Karpas-422 (cell line): ENCODE results near the gene SDHAF2. TPM values are rescaled to one million over a fixed set of nuclear protein-coding genes. Genes with fewer than 3 reads are reported as not detected.
"Not testable (repeated sequence)": the region's sequence is repeated elsewhere in the genome, so short reads cannot be mapped to it uniquely, and the experiment has no call there.

Experiments used
- DNase-seq: peaks from one replicate; pipeline ENCODE4 v3.0.0-alpha.2; 2015
- H2AFZ ChIP-seq: fragments of 200-600 bp; sonication (generic); 2 replicates; pipeline ENCODE4 v1.6.1; 2014; ENCODE audit warnings: antibody characterized with exemption, low read length, mixed read lengths
- H3K27ac ChIP-seq: fragments of 200-600 bp; sonication (generic); 2 replicates; pipeline ENCODE4 v1.5.1; 2014; ENCODE audit warnings: mild to moderate bottlenecking, low read length, moderate library complexity
- H3K27me3 ChIP-seq: fragments of 200-600 bp; sonication (generic); 2 replicates; pipeline ENCODE4 v1.6.1; 2014; ENCODE audit warnings: low read length, mixed read lengths
- H3K36me3 ChIP-seq: fragments of 200-600 bp; sonication (generic); 2 replicates; pipeline ENCODE4 v1.6.1; 2014; ENCODE audit warnings: low read length, mixed read lengths; ENCODE audit not compliant: insufficient read depth
- H3K4me1 ChIP-seq: fragments of 200-600 bp; sonication (generic); 2 replicates; pipeline ENCODE4 v1.6.1; 2014; ENCODE audit warnings: mild to moderate bottlenecking, low read length, mixed read lengths
- H3K4me2 ChIP-seq: fragments of 200-600 bp; sonication (generic); 2 replicates; pipeline ENCODE4 v1.6.1; 2014; ENCODE audit warnings: low read length, low read depth, mild to moderate bottlenecking; ENCODE audit not compliant: poor library complexity, severe bottlenecking
- H3K4me3 ChIP-seq: fragments of 200-600 bp; sonication (generic); 2 replicates; pipeline ENCODE4 v1.5.1; 2014; ENCODE audit warnings: mild to moderate bottlenecking, antibody characterized with exemption, low read length, mixed read lengths
- H3K79me2 ChIP-seq: fragments of 200-600 bp; sonication (generic); 2 replicates; pipeline ENCODE4 v1.6.1; 2014; ENCODE audit warnings: mild to moderate bottlenecking, low read length, mixed read lengths
- H3K9ac ChIP-seq: fragments of 200-600 bp; sonication (generic); 2 replicates; pipeline ENCODE4 v1.6.0; 2014; ENCODE audit warnings: low read length
- H3K9me2 ChIP-seq: fragments of 200-600 bp; sonication (generic), shearing (Covaris generic); replicated peaks from 2 replicates; pipeline ENCODE4 v1.6.0; 2014; ENCODE audit warnings: mild to moderate bottlenecking, low read length, moderate library complexity; ENCODE audit not compliant: insufficient read depth
- H3K9me3 ChIP-seq: fragments of 300-700, 200-600 bp; sonication (generic); 2 replicates; pipeline ENCODE4 v1.6.1; 2014; ENCODE audit warnings: low read length, mixed read lengths
- H4K20me1 ChIP-seq: fragments of 200-600 bp; sonication (generic); 2 replicates; pipeline ENCODE4 v1.6.1; 2014; ENCODE audit warnings: mild to moderate bottlenecking, antibody characterized with exemption, low read length, low read depth; ENCODE audit not compliant: insufficient read depth
- total RNA-seq: library from RNA; depleted of rRNA; stranded (reverse); fragments of >200 nt; shearing (Covaris generic); gene quantifications from 2 replicates; pipeline ENCODE4 v1.2.3, GENCODE V29; 2014; ENCODE audit warnings: low replicate concordance

The SDHAF2 gene
- total RNA-seq, 1 experiment from 2014 or later: 25.3 TPM

DNA sequence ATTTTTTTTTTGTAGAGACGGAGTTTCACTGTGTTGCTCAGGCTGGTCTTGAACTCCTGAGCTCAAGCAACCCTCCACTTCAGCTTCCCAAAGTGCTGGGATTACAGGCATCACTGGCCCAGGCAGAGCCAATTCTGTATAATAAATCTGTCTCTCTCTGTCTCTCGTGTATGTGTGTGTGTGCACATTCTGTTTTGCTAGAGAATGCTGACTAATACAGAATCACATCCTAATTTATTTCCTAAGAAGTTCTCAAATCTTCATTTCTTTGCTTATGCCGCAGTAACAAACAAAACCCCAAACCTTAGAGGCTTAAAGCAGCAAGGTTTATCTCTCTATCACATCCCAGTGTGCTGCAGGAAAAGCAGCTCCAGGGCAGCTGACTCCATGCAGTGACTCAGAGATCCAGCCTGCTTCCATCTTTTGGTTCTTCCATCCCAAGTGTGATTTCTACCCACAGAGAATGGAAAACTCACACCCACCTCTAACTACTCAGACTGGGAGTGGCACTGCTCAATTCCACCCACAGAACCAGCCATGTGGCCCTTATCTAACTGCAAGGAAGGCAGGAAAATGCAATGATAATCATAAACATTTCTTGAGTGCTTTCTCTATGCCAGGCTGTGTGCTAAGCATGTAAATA, 43.6 kb downstream of the SDHAF2 start:
- H3K27ac ChIP-seq: no peak overlapping the region
- H2AFZ ChIP-seq: no peak overlapping the region
- H4K20me1 ChIP-seq: 0 out of 2 replicates have a peak, but pooled peaks cover 3% of the 10 kb centered on the region
- H3K9ac ChIP-seq: no peak overlapping the region
- H3K36me3 ChIP-seq: no peaks in the 10 kb centered on the region
- H3K4me2 ChIP-seq: no peak overlapping the region
- H3K4me3 ChIP-seq: no peak overlapping the region
- H3K4me1 ChIP-seq: no peaks in the 10 kb centered on the region
- no peaks in the 10 kb centered on the region for H3K9me2 ChIP-seq
- no peaks in the 10 kb centered on the region for H3K27me3 ChIP-seq
- no peaks in the 10 kb centered on the region for H3K9me3 ChIP-seq
- no peak for DNase-seq
- no peaks in the 10 kb centered on the region for H3K79me2 ChIP-seq

DNA sequence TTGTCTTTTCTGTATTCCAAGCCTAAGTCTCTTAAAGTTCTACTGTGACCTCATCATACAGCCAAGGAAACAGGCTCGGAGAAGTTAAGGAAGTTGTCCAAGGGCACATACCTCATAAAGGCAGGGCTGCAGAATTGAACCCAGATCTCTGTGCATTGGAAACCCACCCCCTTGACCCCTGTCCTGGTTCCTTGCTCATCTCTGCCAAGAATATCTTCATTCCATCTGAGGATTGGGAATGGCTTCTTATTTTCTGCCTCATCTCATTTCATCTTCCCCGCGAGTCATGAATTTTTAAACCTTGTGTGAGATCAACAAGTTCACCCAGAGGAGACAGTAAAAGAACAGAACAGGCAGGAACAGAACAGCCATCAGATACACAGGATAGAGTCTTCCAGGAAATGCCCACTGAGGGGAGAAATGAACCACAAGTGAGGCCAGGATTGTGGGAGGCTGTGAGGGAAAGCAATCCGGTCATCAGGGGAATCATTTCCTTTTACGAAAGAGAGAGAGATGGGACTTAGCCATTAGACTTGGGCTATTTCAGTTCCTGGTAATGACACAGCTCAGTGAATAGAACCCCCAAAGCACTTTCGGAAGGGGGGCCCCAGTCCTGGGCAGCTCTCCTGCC, 44.2 kb downstream of the SDHAF2 start:
- no peak overlapping the region for H3K27ac ChIP-seq
- H3K4me3 ChIP-seq: no peak overlapping the region
- H3K4me1 ChIP-seq: no peaks in the 10 kb centered on the region
- no peaks in the 10 kb centered on the region for H3K9me2 ChIP-seq
- H3K4me2 ChIP-seq: no peak overlapping the region
- H3K9me3 ChIP-seq: no peaks in the 10 kb centered on the region
- H3K9ac ChIP-seq: no peak overlapping the region
- 0 out of 2 replicates have a peak, but pooled peaks cover 3% of the 10 kb centered on the region for H4K20me1 ChIP-seq
- H3K27me3 ChIP-seq: no peaks in the 10 kb centered on the region
- H3K79me2 ChIP-seq: no peaks in the 10 kb centered on the region
- H3K36me3 ChIP-seq: no peaks in the 10 kb centered on the region
- no peak overlapping the region for H2AFZ ChIP-seq
- DNase-seq: no peak

GRCh38 chr11:61475433-61475832, 45.5 kb downstream of the SDHAF2 start:
- no peaks in the 10 kb centered on the region for H3K9me2 ChIP-seq
- no peaks in the 10 kb centered on the region for H3K79me2 ChIP-seq
- H3K9me3 ChIP-seq: no peaks in the 10 kb centered on the region
- 0 out of 2 replicates have a peak, but pooled peaks cover 3% of the 10 kb centered on the region for H4K20me1 ChIP-seq
- H3K4me3 ChIP-seq: no peak overlapping the region
- H3K9ac ChIP-seq: no peak overlapping the region
- DNase-seq: no peak
- no peak overlapping the region for H3K4me2 ChIP-seq
- no peaks in the 10 kb centered on the region for H3K4me1 ChIP-seq
- no peak overlapping the region for H3K27ac ChIP-seq
- no peaks in the 10 kb centered on the region for H3K27me3 ChIP-seq
- H2AFZ ChIP-seq: no peak overlapping the region
- no peaks in the 10 kb centered on the region for H3K36me3 ChIP-seq

DNA sequence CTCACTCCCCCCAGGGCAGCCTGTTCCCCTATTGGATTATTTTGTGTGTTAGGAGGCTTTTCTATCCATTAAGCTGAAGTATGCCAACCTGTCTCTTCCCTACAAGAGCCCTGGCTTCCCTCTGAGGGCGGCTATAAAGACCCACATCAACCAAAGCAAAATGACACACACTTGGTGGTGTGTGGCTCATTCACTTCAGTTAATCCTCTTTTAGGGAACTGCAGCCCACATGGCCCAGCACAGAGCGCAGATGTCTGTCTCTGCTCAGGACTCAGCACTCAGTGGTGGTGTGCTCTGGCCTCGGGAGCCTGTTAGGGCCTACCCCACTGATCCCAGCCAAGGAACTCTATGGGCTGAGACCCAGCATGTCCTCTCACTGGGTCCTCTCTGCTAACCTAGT, 46.4 kb downstream of the SDHAF2 start:
- Histone ChIP-seq H3K27me3 (no peaks in the 10 kb centered on the region), H3K9me3 (no peaks in the 10 kb centered on the region), H3K36me3 (no peaks in the 10 kb centered on the region), H3K4me3 (no peak overlapping the region), H3K79me2 (no peaks in the 10 kb centered on the region), H3K4me2 (no peak overlapping the region), H3K9me2 (no peaks in the 10 kb centered on the region), H3K4me1 (no peaks in the 10 kb centered on the region), H4K20me1 (0 out of 2 replicates have a peak, but pooled peaks cover 3% of the 10 kb centered on the region), H3K27ac (no peak overlapping the region), H3K9ac (no peak overlapping the region), H2AFZ (no peak overlapping the region)
- no peak for DNase-seq

DNA sequence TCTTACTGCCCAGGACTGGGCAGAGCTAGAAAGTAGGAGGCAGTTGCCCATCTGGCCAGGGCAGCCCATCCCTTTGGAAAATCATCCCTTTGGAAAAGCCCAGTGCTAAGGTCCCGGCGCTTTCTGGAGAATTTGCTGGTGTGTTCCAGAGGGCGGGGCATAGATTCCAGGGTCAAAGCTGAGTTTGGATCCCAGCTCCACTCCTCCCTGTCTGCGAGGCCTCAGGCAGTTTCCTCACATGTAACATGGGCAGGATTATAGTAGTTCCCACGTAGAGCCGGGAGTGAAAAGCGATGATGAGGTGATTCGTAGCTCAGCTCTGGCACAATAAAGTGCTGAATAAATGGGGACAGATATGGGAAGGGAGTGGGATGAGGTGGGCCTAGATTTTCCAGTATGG, 47.2 kb downstream of the SDHAF2 start:
- no peak overlapping the region for H3K4me3 ChIP-seq
- DNase-seq: no peak
- no peak overlapping the region for H3K4me2 ChIP-seq
- no peaks in the 10 kb centered on the region for H3K9me3 ChIP-seq
- H4K20me1 ChIP-seq: 0 out of 2 replicates have a peak, but pooled peaks cover 3% of the 10 kb centered on the region
- no peak overlapping the region for H3K27ac ChIP-seq
- no peaks in the 10 kb centered on the region for H3K27me3 ChIP-seq
- H3K9me2 ChIP-seq: no peaks in the 10 kb centered on the region
- H3K4me1 ChIP-seq: no peaks in the 10 kb centered on the region
- no peak overlapping the region for H2AFZ ChIP-seq
- no peaks in the 10 kb centered on the region for H3K36me3 ChIP-seq
- H3K9ac ChIP-seq: no peak overlapping the region
- no peaks in the 10 kb centered on the region for H3K79me2 ChIP-seq

- DNase-seq: peak; percentile 77
- H3K9ac ChIP-seq: no peak overlapping the region
- 0 out of 2 replicates have a peak, but pooled peaks cover 3% of the 10 kb centered on the region for H4K20me1 ChIP-seq
- no peaks in the 10 kb centered on the region for H3K36me3 ChIP-seq
- H3K79me2 ChIP-seq: no peaks in the 10 kb centered on the region
- H3K4me1 ChIP-seq: no peaks in the 10 kb centered on the region
- H3K9me2 ChIP-seq: no peaks in the 10 kb centered on the region
- H3K4me2 ChIP-seq: no peak overlapping the region
- H3K27ac ChIP-seq: no peak overlapping the region
- no peak overlapping the region for H2AFZ ChIP-seq
- H3K27me3 ChIP-seq: no peaks in the 10 kb centered on the region
- no peaks in the 10 kb centered on the region for H3K9me3 ChIP-seq
- no peak overlapping the region for H3K4me3 ChIP-seq
Measured at GRCh38 chr11:61477727-61478148, 47.8 kb downstream of the SDHAF2 start.

GRCh38 chr11:61479360-61480058, 49.6 kb downstream of the SDHAF2 start:
- not testable (repeated sequence) for H3K4me2 ChIP-seq, H3K9me3 ChIP-seq, H2AFZ ChIP-seq, H3K79me2 ChIP-seq, H3K9ac ChIP-seq, H3K36me3 ChIP-seq, H4K20me1 ChIP-seq, DNase-seq, H3K27me3 ChIP-seq, H3K9me2 ChIP-seq, H3K4me3 ChIP-seq, H3K27ac ChIP-seq, H3K4me1 ChIP-seq

DNA sequence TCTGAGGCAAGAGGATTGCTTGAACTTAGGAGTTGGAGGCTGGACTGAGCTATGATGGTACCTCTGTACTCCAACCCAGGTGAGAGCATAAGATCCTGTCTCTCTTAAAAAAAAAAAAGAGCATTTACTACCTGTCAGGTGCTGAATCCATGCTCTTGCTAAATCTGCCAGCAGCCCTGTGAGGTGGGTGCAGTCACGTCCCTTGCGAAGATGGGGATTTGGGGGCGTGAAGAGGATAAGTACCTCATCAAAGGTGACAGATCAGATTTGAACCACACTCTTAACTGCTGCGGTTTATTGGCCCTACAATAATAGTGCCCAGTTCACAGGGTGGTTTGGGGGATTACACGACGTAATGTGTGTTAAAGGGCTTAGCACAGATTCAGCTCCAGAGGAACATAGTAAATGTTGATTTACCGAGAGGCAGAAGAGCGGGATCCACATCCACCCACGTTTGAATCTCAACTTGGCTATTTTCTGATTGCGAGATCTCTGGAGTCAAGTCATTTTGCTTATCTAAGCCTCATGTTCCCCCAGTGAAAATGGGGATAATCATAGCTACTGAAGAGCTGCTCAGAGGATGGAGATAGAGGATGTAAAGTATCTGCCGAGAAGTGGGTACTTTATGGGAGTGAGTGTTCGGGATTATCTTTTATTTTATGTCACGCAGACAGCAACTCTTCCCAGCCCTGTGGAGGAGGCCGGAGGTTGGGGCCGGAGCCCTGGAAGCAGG, 50.5 kb downstream of the SDHAF2 start:
- no peaks in the 10 kb centered on the region for H3K9me3 ChIP-seq
- no peak overlapping the region for H3K4me2 ChIP-seq
- no peaks in the 10 kb centered on the region for H3K4me1 ChIP-seq
- no peaks in the 10 kb centered on the region for H3K36me3 ChIP-seq
- no peak overlapping the region for H3K9ac ChIP-seq
- no peak overlapping the region for H3K27ac ChIP-seq
- no peak overlapping the region for H3K4me3 ChIP-seq
- H2AFZ ChIP-seq: no peak overlapping the region
- 0 out of 2 replicates have a peak, but pooled peaks cover 3% of the 10 kb centered on the region for H4K20me1 ChIP-seq
- H3K27me3 ChIP-seq: no peaks in the 10 kb centered on the region
- no peaks in the 10 kb centered on the region for H3K79me2 ChIP-seq
- H3K9me2 ChIP-seq: no peaks in the 10 kb centered on the region
- DNase-seq: no peak
